Activated CD8-positive, alpha-beta memory T cell treated with anti-CD3 and anti-CD28 coated beads for 1 hour (primary cell): ENCODE data around the gene CRYGN.
A peak's percentile ranks its signal among the peaks of the same experiment; 100 is the strongest.

ENCODE experiments used
- DNase-seq, 2 donors: peaks; one replicate each; pipeline ENCODE4 v3.0.0-alpha.2; 2020; ENCODE audit warnings: low read depth in 1 of 2; ENCODE audit errors: extremely low read depth in 1 of 2

The CRYGN gene

DNA sequence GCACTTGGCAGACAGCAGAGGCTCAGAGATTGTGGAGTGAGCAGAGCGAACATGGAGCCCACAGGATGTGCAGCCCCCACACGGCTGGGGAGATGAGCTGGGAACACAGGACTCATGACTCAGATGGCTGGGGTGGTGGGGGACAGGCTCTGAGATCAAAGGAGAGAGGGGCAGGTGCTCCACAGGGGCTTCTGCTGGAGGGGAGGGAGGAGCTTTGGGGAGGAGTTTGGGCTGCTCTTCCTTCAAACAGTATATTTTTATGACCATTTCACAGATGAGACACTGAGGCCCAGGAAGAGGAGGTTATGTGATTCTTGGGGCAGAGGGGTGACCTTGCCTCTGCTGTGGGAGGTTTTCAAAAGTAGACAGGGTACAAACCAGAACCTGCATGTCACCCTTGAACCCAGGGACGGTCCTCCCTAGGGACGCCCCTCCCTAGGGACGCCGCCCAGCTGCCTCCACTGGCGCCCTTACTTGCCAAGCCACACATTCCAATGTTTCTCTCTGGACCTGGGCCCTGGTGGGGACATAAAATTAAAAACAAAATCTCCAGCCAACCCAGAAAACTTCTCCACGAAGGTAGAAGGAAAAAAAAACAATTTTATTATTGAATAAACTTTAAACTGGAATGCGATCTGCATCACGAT lies 981 bp upstream of the CRYGN start:
- DNase-seq = no peak

DNA sequence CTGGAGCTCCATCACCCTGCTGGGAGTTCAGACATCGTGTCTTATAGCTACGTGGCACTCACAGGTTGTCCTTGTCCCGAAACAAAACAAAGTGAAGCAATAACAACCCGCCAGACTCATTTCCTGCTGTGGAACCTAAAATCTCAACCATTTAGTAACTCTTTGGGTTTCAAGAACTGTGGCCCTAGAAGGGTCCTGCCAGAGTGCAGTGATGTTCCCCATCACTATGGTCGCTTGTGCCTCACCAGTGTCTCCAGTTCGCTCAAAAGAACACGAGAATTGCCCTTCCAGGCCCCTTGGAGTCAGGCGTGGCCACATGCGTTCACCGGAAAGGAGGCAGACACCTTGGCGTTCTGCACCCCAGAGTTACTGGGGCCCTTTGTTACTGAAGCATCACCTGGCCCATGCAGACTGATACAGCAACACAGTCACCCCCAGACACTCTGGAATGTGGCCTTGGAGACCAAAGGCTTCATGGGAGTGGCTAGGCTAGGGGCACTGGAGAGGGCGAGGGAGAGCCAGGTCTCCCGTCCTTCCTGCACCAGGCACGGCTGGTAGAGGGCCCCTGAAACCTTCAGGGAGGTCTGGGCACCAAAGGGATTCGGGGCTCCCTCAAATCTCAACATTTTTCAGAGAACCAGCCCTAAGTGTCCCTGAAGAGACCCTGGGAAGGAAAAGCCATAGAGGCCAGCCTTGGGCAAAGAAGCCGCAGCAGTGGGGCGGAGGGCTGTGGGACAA lies 908 bp downstream of the CRYGN start:
- no peak for DNase-seq

DNA sequence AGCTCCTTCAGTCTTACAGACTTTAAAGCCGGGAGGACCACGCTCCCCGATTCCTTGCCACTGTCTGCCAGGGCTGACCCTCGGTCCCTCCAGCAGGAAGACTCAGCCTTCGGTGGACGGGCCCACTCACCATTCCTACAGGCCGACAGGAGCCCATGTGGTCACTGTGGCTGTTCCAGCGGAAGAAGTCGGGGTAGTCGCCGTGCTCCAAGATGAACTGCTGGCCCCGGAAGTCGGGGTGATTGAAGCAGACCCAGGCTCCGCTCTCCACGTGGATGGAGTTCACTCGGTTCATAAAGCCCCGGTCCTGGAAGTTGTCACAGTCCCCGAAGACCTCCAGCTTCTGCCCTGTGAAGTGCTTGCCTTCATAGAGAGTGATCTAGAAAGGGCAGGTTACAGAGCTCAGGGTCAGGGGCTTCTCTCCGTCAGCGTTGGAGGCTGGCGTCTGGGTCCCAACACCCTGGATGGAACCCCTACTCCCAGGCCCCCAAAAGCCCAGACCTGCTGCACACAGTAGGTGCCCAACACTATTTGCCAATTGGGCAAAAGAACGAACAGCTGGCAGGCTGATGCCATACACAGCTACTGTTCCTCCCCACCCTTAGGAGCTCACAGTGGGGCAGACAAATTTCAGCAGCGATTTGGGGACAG lies 1.9 kb downstream of the CRYGN start:
- no peak for DNase-seq

DNA sequence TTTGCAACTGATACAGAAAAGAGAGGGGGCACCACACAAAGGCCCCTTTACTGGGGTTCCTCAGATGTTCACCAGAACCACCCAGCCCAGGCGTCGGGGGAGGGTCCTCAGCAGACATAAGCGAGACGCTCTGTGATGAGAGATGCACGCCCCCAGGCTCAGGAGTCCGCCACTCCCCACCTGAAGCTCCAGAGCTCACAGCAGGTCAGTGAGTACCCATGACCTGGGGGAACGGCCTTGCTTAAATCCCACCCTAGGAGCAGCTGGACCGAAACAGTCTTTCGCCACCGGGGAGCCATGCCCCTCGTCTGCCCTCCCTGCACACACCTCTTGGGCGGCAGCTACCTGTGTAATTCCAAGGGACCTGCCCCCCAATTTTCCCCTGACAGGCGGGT lies 2.8 kb downstream of the CRYGN start:
- DNase-seq = no peak

DNA sequence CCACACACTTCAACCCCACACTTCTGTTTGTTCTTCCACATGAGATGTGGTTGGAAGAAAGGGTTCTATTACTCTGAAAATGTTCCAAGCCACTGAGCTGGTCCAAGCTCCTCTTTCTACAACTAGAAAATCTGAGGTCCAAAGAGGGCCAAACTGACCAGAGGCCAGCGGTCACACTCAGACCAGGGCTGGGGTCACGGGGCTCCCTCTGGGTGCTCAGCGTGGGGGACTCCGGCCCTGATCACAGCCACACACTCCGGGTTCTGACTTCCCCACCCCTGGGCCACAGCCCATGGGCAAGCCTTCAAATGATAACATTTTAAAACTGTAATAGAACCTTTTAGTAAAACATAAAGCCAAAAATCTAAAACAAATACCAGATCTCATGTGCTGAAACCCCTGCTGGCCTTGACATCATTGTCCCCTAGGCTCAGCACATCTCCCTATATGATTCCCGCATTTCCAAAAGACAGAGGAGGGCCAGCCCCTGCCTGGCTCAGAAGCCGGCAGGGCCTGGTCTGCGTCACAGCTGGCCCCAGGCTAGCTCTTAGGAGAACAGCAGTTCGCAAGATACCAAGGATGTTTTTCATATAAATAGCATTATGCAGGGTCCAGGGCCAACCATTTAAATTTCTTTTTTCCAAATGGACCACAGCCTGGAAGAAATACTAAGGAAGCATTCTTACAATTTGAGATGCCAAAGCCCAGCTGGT lies 3.3 kb downstream of the CRYGN start:
- DNase-seq = no peak

DNA sequence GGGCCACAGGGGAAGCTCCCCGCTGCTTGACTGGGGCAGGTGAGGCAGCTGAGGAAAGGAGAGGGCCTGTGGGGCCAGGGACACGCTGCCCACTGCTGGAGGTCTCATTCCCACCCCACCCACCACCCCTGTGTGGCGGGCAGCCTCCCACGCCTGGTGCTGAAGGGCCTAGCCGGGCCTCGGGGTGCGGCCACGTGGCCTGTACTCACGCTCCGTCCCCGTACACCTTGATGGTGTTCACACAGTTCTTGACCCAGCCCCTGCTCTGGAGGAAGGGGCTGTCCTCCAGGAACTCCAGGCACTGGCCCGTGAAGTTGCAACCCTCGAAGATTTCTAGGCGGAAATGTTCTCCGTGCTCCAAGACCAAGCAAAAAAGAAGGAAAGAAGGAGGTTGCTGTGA lies 4.0 kb downstream of the CRYGN start:
- DNase-seq = no peak

DNA sequence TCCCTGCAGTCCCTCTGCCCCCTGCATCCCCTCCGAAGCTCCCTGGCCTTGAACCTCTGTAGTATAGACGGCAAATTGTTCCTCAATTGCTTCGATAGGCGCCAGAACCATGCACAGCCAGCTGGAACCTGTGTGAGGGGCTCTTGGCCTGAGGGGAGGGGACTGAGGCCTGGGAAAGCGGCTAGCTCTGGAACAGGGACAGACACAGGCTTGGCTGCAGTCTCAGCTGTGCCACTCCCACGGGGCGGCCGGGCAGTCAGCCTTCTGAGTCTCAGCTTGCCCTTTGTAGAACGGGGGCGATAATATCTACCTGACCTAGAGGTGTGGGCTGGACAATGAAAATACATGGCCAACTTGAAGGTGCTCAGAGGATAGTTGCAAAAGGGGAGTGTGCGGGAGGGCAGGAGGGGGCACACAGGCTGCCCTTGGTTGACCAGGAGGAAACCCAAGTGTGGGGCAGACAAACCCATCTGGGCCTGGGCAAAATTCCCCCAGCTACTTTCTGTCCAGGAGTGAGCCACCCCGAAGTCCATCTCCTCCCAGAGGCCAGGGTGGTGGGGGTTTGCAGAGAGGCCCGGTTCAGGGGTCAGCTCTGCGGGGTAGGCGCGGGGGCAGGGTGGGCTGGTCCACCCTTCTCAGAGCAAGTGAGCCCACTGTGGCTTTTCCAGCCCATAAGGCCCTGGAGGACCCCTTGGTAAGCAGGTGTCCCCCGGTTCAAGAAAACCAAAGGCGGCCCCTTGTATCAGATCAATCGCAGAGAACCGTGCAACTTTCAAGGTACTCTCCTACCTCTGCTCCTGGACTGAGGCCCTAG lies 4.6 kb downstream of the CRYGN start:
- no peak for DNase-seq

DNA sequence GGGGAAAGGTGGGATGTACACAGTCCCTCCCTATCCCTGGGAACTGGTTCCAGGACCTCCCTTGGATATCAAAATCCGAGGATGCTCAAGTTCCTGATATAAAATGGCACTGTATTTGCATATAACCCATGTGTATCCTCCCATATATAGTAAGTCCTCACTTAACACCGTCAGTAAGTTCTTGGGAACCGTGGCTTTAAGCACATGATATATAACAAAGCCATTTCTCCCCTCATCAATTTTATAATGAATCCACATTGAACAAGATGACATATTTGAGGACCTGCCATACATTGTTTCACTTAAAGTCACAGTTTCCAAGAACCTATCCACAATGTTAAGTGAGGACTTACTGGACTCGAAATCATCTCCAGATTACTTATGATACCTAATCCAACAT lies 5.4 kb downstream of the CRYGN start:
- DNase-seq = no peak

DNA sequence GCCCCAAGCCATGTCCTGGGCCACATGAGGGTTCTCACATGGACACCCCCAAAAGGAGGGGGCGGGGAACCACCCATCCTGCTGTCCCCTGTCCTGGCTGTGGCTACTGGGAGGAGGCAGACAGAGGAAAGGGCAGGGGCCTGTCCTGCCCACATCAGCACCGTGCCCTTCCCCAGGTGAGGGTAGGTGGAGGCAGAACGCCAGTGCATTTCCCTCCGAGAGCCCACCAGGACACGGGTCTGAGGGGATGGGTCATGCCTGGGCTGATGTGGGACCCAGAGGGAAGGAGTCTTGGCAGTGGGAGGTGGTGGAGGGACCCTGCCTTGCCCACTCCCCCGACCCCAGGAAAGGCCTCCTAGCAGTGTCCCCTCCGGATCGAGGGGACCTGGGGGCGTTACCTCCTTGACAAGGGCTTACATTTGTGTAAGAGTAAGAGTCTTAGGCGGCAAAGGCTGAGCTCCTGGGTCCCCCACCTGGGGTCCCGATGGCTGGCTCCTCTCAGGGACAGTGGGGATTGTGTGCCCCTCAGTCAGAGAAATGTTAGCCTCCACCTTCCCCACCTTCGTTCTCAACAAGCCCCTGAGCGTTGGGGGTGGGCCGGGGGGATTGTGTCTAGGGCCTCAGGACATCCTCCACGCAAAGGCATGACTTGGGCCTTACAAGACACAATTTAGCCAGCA lies 6.1 kb downstream of the CRYGN start:
- DNase-seq = no peak

DNA sequence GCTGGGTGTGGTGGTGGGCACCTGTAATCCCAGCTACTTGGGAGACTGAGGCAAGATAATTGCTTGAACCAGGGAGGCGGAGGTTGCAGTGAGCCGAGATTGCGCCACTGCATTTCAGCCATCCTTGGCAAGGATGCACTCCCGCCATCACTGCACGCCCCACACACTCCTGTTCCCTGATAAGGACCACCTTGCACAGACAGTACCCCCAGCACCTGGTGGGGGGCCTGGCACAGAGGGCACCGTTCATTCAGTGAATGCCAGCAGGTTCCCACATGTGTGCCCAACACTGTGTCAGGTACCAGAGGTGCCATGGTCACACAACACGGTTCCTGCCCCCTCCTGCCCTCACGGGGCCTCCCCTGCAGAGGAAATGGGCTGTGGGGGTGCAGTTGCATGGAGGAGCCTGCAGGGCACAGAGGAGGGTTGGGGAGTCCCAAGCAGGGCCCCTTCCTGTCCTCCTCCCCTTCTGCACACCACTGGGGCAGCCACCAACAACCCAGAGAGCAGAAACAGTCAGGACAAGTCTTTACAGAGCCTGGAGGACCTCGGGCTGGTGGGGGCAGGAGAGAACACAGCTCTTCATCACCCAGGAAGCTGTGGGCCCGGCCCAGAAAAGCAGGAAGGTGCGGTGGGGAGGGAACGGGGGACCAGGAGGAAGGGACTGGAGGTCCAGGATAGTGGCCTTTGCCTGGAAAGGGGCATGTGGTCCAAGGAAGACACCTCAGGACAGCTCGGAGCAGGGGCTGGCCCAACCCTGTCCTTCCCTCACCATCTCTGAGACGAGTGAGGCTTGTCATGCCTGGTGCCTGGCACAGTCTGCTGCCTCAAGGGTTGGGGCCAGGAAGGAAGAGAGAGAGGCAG lies 7.1 kb downstream of the CRYGN start:
- DNase-seq = no peak

DNA sequence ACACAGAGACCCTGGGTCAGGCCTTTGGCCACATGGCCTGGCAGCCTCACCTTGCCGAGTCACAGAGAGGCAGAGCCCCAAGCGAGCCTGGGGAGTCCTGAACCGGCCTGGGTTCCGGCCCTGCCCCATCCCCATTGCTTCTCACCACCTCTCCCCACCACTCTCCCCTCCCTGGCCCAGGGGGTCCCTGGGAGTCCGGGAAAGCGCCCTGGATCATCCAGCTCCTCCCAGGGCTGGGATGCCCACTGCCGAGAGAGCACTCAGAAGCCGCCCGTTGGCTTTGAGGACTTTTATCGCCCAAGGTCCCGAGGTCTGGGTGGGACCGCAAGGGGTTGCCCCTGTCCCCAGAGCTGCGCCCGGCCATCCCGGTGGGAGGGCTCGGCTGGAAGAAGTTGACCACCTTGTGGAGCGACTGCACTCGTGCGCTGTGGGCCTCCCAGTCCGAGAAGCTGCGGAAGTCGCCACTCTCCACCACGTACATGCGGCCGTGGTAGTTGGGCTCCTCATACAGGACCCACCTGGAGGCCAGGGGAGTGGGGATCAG lies 8.1 kb downstream of the CRYGN start:
- DNase-seq = no peak

DNA sequence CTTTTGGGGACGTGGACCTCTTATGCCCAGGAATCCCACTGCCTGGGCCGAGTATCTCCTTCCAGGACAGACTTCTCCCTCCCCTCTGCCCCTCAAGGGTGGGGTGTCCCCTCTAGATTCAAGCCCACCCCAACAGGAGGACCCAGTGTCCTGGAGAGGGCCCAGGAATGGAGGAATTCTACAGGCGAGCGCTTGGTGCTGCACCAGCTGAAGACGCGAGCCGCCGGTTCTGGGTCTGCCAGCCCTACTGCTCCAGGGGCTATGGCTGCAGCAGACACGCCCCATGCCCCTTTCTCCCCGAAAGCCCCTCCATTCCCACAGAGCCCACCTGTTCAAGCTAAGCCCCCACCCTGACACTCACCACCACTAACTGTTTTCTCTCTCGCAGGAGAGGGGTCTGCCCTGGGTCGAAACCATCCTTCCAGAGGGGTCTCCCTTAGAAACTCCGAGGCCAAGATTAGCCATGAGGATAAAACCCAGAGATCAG lies 8.6 kb downstream of the CRYGN start:
- no peak for DNase-seq

DNA sequence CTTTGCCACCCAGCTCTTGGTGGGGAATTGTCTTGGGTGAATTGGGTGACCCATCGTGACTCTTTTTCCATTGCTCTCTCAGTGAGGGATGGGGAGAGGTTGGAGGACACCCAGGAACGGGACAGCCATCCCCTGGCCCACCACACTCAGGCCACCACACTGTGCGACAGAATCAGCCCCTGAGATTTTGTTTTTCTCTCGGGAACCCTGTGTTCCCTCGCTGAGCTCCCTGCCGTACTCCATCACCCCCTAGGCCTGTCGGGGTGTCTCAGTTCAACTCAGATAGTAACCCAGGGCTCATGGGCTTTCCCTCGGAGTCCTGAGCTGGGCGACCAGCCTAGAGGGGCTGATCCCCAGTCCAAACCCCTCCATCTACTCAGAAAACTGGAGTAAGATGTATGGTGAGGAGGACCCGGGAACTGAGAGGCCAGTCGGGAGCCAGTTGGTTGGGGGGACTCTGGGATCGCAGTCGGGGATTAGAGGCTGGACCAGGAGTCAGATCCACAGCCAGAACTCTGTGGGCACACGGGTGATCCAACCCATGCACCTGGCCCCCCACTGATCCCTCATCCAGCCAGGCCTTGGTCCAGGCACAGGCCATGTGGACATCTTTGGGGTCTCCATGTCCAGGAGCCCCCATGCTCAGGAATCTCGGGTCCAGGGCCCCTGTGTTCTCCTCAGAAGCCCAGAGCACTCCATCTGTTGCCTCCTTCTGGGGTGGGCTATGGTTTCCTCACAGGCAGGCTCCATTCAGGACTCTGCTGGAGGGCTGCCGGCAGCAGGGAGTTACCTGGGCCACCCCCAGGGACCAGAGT lies 9.3 kb downstream of the CRYGN start:
- DNase-seq = no peak

DNA sequence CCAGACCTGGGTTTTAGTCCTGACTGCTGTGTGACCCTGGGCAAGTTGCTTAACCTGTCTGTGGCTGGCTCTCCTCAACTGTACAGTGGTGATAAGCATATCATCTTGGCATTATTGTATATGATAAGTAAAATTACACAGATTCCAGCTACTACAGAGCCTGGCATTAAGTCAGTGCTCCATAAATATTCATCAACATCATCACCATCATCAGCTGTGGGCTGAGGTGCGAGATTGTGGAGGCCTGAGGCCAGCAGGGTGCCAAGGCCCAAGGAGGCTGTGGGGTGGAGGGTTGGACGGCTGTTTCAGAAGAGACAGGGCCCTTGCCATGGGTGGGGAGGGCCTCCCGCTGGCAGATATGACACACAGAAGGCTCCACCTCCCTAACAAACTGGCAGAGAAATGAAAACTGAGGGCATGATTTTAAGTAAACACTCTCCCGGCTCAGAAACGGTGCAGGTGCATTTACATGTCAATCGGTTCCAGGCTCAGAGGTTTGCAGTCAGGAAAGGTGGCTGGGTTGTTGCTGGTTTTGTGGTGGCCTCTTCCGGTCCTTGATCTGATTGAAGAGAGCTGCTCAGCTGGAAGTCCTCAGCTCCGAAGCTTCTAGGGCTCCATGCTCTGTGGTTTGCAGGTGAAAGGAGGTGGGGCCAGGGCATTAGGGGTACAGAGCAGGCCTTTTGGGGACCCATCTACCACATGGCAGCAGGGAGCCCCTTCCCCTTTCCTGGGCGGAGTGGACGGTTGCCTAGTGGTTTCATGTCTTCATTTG lies 10.2 kb downstream of the CRYGN start:
- peak in 1 of 2 donors; percentile 29 for DNase-seq

DNA sequence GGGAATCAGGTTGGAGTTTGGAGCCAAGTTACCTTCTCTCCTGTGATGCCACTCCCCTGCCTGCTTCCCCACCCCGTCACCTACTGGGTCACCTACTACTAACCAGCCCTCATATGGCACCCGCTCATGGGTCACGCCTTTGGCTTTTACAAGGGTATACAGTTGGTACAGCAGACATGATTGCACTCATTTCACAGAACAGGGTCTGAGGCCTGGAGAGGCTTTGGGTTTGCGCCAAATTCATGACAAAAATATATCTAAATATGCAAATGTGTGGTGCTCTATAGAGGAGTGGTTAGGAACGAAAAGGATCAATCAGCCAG lies 10.7 kb downstream of the CRYGN start:
- DNase-seq = no peak

DNA sequence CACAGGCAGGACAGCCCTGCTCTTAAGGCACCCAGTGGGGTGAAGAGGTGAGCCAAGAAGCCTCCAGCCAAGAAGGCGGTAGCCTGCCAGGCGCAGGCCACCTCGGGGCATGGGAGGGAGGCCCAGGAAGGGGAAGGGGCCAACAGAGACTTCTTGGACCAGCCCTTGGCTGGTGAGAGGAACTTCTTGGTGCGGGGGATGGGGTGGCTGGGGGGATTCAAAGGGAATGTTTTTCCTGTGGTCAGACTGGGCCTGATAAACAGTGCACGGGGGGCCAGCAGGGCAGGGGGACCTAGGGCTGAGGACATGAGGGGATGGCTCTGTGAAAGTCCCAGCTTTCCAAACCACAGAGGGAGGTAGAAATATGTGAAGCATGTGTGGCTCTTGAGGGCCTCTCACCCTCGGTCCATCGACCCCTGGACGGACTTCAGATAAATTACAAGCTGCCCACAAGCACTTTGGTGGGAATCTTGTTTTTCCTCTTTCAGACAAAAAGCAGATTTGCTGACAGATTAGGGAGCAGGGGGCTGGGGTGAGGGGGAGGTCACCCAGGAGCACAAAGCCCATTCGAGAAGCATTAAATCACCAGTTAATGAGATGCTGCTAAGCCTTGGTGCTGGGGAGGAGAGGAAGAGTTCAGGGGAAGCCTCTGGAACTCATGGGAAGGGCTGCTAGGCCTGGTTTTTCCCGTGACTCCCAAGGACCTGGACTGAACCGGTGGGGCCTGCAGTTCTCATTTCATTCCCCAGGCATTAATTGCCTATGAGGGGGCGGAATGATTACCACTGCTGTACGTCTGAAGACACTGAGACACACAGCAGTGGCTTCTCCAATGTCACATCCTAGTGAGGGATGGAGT lies 11.3 kb downstream of the CRYGN start:
- DNase-seq = no peak
